GM12874 (cell line): ENCODE measurements around the gene STK40.
A peak's percentile ranks its signal among the peaks of the same experiment; 100 is the strongest.

ENCODE experiments used
- TF ChIP-seq, protein P1 (sequence below): IDR thresholded peaks from 2 replicates; pipeline ENCODE4 v1.5.1; 2011; ENCODE audit warnings: low read depth, mild to moderate bottlenecking, control low read depth, low read length, moderate library complexity; ENCODE audit not compliant: insufficient read depth

The STK40 gene

DNA sequence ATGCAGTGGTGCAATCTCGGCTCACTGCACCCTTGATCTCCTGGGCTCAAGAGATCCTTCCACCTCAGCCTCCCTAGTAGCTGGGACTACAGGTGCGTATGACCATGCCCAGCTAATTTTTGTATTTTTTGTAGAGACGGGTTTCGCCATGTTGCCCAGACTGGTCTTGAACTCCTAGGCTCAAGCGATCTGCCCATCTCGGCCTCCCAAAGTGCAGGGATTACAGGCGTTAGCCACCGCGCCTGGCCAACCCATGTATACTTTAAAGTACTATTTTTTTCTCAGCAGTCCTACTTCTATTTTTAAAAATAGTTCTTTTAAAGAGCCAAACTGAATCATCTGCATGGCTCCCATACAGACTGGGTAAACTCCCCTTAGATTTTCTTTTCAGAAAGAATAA is 3.5 kb downstream of the STK40 start:
- TF ChIP-seq, protein P1, sequence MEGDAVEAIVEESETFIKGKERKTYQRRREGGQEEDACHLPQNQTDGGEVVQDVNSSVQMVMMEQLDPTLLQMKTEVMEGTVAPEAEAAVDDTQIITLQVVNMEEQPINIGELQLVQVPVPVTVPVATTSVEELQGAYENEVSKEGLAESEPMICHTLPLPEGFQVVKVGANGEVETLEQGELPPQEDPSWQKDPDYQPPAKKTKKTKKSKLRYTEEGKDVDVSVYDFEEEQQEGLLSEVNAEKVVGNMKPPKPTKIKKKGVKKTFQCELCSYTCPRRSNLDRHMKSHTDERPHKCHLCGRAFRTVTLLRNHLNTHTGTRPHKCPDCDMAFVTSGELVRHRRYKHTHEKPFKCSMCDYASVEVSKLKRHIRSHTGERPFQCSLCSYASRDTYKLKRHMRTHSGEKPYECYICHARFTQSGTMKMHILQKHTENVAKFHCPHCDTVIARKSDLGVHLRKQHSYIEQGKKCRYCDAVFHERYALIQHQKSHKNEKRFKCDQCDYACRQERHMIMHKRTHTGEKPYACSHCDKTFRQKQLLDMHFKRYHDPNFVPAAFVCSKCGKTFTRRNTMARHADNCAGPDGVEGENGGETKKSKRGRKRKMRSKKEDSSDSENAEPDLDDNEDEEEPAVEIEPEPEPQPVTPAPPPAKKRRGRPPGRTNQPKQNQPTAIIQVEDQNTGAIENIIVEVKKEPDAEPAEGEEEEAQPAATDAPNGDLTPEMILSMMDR: no peak

DNA sequence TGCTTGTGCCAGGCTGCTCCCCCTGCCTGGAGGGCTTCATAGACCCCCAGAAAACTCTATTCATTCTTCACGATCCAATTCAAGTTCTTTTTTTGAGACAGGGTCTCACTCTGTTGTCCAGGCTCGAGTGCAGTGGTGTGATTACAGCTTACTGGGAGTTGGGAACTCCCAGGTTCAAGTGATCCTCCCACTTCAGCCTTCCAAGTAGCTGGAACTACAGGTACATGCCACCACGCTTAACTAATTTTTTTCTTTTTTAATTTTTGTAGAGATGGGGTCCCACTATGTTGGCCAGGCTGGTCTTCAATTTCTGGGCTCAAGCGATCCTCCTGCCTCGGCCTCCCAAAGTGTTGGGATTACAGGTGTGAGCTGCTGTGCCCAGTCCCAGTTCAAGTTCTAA is 4.3 kb downstream of the STK40 start:
- TF ChIP-seq, protein P1: no peak

DNA sequence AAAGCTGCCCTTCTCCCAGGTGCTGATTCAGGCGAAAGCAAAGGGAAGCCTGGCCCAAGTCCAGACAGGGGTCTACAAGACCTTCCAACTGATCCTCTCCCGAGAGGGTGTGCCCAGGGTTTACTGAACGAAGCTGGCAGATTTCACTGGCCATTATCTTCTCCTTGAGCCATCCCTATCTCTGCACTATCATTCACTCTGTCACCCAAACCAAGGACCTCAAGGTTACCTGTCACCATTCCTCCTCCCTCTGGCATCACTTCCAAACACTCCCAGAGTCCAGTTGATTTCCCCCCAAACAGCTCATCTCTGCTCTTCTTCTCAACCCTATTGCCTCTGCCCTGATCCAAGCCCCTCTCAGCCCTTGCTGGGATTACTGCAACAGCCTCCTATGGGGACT is 4.9 kb downstream of the STK40 start:
- TF ChIP-seq, protein P1: no peak

DNA sequence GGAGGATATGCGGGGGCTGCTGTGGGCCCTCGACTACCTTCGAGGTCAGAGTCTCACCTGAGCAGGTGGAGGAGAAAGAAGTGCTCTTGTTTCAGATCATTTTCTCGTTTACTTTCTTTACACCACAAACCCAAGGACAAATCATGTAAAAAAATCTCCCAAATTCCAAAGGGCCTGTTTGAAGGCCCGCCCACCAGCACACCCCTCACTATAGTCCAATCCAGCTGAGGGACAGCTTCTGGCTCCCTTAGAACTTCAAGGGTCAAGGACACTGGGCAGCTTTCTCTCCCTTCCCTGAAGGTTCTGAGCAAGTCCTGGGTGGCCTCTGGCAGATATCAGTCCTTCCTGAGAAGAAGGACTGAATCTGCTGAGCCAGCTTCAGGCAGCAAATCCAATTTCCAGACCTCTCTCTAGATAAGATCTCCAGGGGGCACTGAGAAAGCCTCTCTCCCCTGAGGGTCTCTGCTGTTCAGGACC is 5.5 kb downstream of the STK40 start:
- TF ChIP-seq, protein P1: no peak

DNA sequence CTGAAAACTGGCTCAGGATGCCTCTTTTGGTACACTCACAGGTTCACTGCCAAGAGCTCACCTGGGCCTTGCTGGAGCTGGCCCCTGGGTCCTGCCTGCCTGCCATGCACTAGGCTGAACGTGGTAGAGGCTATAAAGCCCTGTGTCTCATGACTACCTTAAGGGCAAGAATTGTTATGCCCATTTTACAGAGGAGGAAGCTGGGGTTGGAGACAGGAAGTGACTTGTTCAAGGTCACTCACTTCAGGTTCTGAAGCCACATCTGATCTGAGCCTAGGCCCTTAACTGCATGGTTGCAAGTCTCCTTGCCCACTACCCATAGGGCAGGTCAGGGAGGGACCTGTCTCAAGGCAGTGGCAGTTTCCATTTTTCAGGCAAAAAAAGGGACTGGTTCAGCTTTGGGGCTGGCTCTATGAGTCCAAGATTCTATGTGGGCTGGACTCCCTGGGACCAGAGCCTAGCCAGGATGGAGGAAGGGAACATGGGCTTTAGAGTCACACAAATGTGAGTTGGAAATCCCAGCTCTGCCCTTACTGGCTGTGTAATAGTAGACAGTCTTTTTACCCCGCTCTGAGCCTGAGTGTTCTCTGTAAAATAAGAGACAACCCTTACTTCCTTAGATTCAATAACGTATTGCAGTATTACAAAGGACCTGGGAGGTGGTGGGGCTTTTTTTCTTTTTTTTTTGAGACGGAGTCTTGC is 7.8 kb downstream of the STK40 start:
- TF ChIP-seq, protein P1: no peak

DNA sequence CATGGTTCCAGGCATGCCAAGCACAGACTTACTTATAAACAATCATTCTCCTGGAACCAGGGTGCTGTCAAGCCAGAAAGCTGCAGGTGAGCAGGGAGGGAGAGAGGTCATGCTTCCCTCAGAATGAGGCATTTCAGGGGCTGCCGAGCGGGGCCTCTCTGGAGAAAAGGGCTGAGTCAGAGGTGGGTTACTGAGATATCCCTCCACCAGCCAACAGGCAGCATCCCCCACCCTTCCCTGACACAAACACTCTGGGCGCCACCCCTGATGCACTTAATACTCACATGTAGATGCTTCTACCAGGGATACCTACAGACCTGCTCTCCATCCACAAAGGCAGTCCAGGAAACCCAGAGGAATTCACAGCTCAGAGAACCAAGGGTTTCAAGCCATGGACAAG is 13.1 kb downstream of the STK40 start:
- TF ChIP-seq, protein P1: no peak

DNA sequence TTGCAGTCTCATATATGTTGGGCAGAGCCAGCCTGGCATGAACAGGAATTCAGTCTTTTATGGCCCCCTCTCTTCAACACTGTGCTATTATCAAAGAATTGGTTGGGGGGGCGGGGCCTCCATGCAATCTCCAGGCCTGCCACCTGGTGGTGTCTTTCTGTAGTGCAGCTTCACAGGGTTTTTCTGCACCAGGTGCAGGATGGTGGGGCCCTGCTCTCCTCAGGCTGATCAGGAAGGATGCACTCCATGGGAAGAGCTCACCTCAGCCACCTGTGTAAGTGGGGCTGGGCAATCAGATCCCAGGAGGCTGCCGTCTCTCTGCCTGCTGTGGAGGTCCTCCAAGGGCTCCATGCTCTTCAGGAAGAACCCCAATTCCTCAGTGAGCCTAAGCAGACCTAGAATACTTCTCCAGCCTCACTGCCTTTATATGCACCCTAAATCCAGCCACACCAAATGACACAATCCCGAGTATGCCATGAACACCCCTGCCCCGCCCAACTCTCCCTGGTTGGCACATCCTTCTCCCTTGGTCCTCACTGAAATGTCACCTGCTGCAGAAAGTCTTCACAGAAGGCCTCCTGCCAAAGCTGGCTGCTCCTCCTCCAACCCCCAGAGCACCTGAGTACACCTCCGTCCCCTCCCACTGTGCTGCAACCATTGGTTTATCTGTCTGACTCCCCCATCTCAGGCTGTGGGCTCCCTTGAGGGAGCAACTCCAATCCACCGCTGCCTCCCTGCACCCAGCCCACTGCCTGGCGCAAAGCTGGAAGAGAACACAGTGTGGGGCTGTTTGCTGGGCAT is 16.5 kb downstream of the STK40 start:
- TF ChIP-seq, protein P1: peak; percentile 87
